GM19324 (cell line): ENCODE measurements around the gene NOL7.

ENCODE experiments used
- ATAC-seq: cut with Tn5 transposase; IDR thresholded peaks from one replicate; pipeline ENCODE4 v1.9.1; 2021; ENCODE audit warnings: mild to moderate bottlenecking, moderate library complexity; ENCODE audit not compliant: unreplicated experiment, low FRiP score

The NOL7 gene

DNA sequence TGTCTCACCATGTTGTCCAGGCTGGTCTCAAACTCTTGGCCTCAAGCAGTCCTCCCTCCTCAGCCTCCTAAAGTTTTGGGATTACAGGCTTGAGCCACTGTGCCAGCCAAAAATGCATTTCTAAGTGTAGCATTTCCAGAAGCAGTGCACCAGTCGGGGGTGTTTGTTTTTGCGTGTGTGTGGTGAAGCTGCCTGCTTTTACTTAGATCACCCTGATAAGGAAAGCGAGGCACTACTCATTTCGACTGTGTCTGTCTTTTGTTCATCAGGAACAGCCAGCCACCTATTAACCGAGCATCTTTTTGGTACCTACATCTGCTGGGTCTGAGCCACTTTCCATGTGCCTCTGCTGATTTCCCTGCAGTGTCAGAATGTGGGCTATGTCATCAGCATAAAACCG lies 22.0 kb upstream of the NOL7 start:
- no peak for ATAC-seq

DNA sequence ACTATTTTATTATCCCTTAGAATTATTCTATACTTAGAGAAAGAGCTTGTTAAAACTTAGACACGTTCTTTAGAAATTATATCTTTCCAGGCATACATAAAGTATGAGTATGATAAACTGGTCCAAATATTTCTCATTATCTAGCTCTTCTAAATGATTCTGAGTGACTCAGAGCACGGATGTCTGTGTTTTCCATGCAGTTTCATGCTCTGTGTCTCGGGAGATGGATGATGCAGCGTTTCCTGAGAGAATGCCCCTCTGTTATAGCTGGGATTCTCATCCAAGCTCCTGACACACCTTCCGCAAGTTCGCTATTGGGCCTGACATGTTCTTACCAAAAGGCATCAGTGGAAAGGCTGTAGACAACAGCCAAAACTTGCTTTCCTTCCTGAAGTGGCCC lies 21.4 kb upstream of the NOL7 start:
- no peak for ATAC-seq

DNA sequence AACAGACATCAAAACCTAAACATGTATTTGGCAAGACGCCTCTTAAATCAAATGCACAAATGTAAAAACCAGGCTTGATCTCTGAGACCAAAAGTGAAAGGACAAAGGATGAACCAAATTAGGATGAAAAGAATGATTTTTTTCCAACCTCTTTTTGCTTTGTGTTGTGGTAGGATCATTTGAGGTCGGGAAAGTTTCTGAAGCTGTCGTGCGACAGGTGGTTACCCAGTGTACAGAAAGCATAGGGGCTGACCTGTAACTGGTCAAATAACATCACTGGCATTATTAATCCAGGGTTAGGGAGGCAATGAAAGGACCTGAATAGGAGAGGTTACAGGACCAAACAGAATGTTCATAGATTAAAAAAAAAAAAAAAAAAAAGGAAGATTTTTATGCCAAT lies 18.1 kb upstream of the NOL7 start:
- no peak for ATAC-seq

DNA sequence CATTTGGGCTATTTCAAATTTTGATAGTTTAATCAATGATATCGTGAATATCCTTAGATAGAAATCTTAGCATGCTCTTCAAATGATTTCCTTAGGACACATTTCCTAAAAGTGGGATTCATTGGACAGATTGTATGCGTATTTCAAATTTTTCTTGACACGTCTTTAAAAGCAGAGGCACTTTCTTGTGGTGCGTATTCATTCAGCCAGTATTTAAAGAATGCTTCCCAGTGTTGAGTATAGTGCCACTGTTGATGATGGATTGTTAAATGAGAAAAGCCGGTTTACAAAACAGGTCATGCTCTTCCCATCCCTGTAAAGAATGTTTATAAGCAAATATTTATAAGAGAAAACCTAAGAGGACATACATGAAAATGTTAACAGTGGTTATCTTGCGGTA lies 15.1 kb upstream of the NOL7 start:
- no peak for ATAC-seq

DNA sequence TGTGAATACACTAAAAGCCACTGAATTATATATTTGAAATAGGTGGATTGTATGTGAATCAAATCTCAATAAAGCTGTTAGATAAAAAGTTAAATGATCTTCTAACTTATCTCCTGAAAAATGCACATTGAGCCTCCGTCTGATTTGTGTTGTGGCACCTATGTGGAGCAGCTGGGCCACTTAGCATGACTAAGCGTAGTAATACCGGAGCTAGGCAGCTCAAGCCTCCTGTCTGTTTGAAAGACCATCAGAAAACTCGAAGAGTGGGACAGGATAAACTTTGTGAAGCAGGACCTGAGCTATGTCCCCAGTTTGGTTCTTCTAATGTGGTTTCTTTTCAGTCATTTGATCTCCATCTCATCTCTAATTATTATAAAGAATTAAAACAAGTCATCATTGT lies 11.0 kb upstream of the NOL7 start:
- ATAC-seq = no peak

DNA sequence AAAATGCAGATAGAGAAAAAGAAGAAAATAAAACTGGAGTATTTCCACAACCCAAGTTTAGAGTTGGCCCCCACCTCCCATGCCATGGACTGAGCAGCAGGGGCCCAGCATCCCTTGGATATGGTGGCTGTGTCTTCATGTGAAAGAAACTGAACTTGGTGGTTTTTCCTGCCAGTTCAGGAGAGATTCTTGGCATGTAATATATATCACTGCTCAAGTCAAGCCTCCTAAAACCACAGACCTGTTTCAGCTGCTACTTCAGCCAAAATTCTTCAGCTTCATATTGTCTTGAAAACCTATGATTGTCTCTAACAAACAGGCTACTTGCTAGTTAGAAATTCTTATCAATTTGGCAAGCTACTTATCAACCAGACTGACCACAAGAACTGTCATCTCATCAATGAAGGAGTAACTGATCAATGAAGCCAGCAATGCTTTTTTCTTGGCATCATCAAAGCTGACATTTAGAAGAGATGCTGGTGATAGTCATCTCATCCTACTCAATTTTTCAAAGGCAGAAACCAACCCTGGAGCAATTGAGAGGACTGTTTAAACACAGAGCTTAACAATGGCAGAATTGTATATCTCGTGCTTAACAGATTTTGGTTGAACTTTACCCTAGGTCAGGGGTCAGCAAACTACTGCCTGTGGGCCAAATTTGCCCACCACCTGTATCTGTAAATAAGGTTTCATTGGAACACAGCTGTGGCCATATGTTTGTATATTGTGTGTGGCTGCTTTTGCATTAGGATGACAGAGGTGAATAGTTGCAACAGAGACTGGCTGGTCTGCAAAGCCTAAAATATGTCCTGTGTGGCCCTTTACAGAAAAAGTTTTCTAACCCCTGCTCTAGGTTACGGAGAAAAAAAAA lies 10.4 kb upstream of the NOL7 start:
- no peak for ATAC-seq

DNA sequence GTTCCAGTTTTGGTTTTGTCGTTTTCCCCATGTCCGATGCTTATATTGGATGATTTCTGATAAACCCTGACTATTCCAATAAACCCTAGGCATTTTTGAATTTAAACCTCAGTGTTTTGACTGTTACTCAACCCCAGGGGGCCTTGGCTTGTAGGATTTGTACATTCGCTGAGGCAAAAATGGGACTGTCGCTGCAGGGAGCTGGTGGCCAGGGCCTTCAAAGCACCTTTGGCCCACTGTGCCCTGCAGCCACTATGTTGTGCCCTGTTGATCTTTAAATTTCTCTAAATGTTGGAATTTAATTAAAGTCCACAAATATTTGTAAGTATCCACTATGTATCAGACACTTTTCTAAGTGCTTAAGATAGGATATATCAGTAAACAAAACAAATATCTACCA lies 9.5 kb upstream of the NOL7 start:
- ATAC-seq = no peak

DNA sequence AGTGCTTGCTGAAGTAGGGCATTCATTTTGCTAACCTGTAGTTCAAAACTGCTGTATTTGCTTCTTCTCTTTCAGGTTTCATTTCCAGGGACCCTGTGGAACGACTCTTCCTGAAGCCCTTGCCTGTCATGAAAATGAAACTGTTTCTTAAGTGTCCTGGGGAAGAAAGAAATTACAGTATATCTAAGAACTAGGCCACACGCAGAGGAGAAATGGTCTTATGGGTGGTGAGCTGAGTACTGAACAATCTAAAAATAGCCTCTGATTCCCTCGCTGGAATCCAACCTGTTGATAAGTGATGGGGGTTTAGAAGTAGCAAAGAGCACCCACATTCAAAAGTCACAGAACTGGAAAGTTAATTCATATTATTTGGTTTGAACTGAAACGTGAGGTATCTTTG lies 3.4 kb upstream of the NOL7 start:
- ATAC-seq = no peak

DNA sequence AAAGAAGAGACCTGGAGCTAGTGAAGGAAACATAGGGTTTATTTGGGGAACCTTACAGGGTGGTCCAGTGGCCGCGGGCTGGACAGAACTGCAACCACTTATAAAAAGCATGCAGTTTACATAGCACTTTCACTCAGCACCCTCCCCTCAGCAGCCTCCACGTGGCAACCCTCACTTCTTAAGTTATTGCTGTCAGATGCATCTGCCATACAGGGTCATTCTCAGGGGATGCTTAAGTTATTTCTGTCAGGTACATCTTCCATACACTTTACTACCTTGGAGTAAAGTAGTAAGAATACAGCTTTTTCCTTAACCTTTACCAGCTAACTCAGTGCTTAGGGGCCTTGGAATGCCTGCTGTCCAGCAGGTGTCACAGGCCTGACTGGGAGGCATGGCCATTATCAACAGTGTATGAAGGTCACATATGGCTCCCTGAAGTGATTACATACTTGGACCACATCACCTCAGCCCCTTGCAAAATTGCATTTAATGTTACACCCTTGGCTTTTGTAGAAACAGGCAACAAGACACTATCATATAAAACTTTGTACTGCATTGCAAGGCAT lies 2.0 kb upstream of the NOL7 start:
- ATAC-seq = no peak

DNA sequence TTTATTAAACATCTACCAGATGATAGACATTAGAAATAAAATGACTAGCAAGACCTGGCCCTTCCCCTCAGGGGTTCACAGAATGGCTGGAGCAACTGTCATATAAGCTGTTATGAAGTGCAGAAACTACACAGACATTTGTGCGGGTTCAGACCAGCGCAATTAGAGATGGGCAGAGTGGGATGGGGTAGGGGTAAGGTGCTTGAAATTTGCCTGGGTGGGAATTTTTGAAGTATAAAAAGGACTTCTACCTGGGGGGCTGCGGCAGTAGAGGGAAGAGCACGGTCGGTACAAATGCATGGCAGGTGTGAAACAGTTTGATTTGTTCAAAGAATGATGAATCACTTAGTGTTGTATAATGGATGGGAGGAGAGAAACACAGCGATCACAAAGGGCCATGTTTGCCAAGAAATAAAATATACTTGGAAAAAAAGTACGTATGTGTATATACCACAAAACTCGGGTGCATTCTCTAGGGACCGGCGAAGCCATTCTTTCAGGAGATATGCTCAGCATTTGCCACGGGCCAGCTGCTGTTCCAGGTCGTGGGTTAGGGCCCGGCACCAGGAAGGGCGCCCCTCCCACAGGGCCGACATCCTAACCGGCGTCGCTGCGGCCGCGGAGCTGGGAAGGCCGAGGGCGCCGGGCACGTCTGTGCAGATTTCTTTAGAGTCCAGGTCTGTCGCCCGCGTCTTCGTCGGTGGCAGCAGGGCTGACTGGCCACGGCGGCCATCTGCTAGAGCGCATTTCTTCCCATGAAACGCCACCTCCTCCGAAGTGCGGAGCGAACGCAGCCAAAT lies 809 bp upstream of the NOL7 start:
- ATAC-seq = no peak

DNA sequence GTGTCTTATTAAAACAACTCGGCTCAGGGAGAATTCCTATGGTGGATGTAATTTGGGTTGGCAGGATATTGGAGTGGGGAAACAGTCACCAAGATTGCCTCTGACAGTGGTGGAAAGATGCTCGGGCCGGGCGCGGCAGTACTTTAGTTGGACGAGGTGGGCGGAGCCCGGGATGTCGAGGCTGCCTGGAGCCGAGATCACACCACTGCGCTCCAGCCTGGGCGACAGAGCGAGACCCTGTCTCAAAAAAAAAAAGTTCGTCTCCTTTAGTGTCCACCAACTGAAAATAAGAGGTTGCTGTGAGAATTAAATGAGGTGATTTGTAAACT lies 621 bp downstream of the NOL7 start:
- ATAC-seq = peak; percentile 16

DNA sequence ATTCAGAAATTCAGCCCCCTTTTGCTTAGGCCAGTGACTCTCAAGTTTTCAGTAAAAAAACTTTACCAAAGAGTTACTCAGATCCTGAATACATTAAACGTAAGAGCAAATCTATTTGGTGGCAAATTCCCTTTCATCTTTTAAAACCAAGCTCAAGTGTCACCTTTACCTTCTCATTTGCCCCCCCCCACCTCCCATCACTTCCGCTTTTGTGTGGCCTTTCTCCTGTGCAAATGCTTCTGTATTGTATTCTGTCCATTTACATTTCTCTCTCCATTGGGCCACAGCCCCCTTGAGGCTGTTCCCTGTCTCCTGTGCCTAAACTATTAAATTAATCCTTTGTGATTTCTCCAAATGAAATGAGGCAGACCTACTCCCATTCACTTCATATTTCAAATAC lies 1.9 kb downstream of the NOL7 start:
- no peak for ATAC-seq

DNA sequence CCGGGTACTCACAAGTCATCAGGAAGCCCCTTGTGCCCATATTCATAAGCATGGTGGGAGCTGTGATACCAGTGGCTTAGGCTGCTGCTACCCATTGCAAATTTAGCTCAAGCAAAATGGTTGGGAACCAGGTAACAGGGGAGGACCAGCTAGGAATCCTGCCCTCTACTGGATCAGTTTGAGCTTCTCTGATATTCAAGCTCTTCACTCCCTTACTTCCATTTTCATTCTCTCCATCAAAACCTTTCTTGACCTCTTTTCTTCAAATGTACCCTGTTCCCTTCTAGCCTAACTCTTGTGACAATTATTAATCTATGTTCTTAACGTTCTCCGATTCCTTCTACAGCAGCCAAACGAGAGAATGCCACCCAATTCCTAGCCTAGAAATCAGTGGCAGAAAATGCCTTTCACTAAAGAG lies 9.7 kb downstream of the NOL7 start:
- no peak for ATAC-seq

DNA sequence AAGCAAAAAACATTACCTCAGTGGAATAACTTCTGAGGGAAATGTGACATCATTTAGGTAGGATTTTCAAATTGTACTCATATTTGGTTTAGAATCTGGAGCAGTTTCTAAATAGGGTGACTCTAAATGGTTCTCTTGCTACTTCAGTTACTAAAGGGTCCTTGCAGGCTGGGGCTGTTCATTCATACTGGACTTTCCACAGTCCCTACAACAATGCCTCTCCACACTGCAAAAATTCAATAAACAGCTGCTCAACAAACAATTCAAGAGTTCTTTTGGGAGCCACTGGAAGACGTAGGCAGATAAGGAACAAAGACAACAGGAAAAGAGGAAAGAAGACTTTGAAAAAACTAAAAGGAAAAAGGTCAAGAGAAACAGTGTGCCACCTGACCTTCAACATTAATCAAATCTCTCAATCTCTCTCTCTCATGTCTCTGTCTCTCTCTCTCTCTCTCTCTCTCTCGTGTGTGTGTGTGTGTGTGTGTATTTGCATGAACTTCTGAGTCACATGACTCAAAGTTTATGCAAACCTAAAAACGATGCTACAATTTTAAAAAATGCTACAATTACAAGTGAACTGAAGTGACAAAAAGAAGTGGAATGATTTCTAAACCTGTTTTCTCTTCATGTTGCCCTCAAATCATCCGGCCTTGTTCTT lies 14.5 kb downstream of the NOL7 start:
- no peak for ATAC-seq

DNA sequence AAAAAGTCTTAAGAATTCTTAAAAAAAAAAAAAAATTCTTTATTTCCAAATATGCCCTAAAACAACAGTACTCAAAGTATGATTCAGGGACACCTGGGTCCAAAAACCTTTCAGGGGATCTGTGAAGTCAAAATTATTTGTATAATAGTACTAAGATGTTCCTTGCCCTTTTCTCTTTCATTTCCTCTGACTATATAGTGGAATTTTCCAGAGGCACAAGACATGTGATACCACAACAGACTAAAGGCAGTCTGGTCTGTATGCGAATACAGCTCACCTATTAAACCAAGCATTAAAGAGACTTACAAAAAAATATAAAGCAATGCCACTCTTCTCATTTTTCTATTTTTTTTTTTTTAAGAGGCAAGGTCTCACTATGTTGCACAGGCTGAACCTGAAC lies 15.4 kb downstream of the NOL7 start:
- ATAC-seq = no peak

DNA sequence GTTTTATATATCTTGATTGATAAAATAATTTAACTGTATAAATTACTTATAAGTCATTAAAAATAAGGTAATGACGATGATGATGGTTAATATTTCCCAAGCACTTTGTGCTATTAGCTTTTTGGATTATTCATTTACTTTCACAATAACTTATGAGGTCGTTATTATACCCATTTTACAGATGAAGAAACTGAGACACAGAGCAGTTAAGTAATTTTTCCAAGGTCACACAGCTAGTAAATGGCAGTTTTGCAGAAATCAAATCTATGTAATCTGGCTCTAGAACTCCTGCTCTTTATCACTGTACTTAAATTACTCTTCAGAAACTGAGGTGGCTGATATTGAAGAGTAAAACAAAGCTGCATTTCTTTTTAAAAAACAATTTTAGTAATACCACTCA lies 18.2 kb downstream of the NOL7 start:
- ATAC-seq = no peak

DNA sequence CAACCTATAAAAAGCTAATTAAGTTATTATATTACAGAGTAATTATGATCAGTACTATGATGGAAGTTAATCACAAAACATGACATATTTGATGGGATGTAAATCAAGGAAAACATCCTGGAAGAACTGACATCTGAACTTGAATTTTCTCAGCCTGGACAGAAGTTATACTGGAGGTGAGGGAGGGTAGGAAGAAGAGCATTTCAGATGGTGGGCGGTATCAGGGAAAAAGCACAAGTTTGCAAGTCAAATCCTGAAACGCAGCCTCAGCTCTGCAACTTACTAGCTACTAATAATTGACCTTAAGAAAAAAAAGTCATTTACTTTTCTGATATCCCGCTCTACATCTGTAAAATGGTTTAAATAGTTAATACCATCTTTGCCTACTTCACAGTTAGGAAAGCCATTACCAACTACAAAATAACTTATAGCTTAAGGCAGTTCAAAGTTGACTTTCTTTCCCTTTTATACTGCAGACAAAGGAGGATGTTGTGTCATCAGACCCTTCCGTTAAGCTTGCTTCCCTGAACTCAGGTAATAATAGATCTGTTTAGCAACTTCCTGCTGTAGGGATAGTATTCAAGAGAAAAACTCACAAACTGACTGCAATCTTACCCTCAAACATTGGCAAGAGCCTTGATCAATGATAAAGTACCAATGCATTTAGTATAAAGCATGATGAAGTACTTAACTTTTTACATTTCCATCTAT lies 21.0 kb downstream of the NOL7 start:
- no peak for ATAC-seq

DNA sequence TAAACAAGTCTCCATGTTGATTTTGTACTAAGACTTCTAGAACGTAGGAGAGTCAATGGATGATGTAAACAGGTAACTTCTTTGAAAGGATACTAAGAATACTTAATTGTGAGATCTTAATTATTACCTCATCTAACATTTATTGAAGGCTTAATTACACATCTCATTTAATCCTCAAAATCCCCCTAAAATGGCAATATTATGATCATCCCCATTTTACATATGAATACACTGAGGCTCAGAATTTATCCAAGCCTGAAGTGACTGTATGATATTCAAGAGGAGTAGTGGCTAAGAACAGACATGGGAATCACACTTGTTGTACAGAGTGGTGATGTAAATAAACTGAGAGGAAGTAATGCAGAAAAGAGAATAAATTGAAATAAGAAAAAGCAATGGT lies 22.9 kb downstream of the NOL7 start:
- no peak for ATAC-seq

DNA sequence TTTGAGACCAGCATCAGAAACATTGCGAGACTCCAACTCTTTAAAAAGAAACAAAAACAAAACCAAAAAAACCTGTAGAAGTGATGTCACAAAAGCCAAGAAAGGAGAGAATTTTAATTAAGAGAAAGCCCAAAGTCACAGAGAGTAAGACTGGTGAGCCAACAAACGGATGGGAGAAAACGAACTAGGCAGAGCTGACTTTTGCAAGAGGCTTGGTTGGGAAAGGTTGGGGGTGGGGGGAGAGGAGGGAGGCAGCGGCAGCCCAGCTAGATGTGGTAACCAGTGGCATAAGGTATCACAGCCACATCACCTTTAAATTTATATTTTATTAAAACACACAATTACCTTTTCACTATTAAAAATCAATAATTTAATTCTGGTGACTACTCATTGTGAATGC lies 23.5 kb downstream of the NOL7 start:
- ATAC-seq = no peak

DNA sequence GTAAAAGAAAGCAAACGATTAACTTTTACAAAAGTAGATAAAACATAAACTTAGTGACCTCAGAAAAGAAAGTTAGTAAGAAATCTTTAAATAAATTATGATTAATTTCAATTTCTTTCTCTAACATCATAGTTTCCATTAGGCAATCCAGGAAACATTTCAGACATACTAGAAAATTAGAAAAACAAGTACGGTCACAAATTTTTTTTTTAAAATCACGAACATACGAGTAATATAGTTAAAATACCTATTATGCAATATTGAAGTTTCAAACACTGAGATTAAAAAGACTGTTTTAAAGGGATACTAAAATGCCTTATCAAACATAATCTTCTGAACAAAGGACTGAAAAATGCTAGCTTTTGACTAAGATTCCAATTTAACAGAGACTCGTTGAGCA lies 26.2 kb downstream of the NOL7 start:
- no peak for ATAC-seq

DNA sequence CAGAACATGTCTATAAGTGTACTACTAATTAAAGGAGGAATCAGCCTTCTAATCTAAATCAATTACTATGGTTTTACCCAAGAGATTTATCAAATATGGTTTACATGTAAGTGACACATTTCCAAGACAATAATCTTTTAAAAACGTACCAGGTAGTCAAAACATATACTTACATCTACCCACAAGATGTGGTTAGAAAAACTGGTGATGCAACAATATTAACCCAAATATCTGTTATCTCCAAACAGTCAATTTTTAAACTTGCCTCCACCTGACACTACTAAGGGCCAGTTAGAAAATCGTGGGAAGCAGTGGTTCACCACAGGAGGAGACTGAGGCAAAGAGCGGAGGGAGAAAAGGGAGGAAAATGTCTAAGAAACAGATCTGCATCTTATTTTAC lies 28.0 kb downstream of the NOL7 start:
- no peak for ATAC-seq
